NCI-H2171 treated with DMSO at 0.1 percent for 48 hours (cell line): Measurements from ENCODE around the gene CBL.

Experiments used
- DNase-seq: peaks from one replicate; lab custom pipeline; 2025; lab: John Stamatoyannopoulos, UW

The CBL gene

GRCh38 chr11:119267645-119268044 is 61.5 kb downstream of the CBL start:
- no peak for DNase-seq

- DNase-seq = no peak
Observed at GRCh38 chr11:119273721-119274120, 67.6 kb downstream of the CBL start.

- DNase-seq = no peak
Observed at GRCh38 chr11:119277660-119278059, 71.5 kb downstream of the CBL start.

GRCh38 chr11:119282495-119282894 is 76.4 kb downstream of the CBL start:
- no peak for DNase-seq

- DNase-seq = peak; percentile 4
Observed at GRCh38 chr11:119284344-119285157, 78.4 kb downstream of the CBL start.

GRCh38 chr11:119285431-119285830 is 79.3 kb downstream of the CBL start:
- no peak for DNase-seq

GRCh38 chr11:119288219-119288618 is 82.1 kb downstream of the CBL start:
- no peak for DNase-seq

GRCh38 chr11:119290894-119291497 is 84.9 kb downstream of the CBL start:
- no peak for DNase-seq

- DNase-seq = no peak
Observed at GRCh38 chr11:119293461-119293860, 87.3 kb downstream of the CBL start.

- no peak for DNase-seq
Observed at GRCh38 chr11:119295178-119295577, 89.0 kb downstream of the CBL start.

GRCh38 chr11:119297938-119298337 is 91.8 kb downstream of the CBL start:
- DNase-seq = no peak

- DNase-seq = no peak
Observed at GRCh38 chr11:119298726-119299125, 92.6 kb downstream of the CBL start.

GRCh38 chr11:119299416-119299815 is 93.3 kb downstream of the CBL start:
- no peak for DNase-seq

GRCh38 chr11:119300198-119300964 is 94.2 kb downstream of the CBL start:
- DNase-seq = peak; percentile 6

GRCh38 chr11:119303227-119303718 is 97.1 kb downstream of the CBL start:
- DNase-seq = no peak

GRCh38 chr11:119305556-119306372 is 99.6 kb downstream of the CBL start:
- no peak for DNase-seq

GRCh38 chr11:119306373-119306890 is 100.3 kb downstream of the CBL start:
- DNase-seq = no peak

- no peak for DNase-seq
Observed at GRCh38 chr11:119307219-119307618, 101.1 kb downstream of the CBL start.

- DNase-seq = no peak
Observed at GRCh38 chr11:119307974-119308373, 101.8 kb downstream of the CBL start.

GRCh38 chr11:119309411-119309810 is 103.3 kb downstream of the CBL start:
- DNase-seq = no peak

GRCh38 chr11:119309953-119310681 is 104.0 kb downstream of the CBL start:
- no peak for DNase-seq
